PC-3 (cell line): ENCODE results near the gene CRTC1. TPM values are rescaled to one million over a fixed set of nuclear protein-coding genes. Genes with fewer than 3 reads are reported as not detected.

Source experiments
- ATAC-seq: fragments of 200-7000 bp; cut with Tn5 transposase; 2 replicates; pipeline ENCODE4 v1.9.1; 2020; ENCODE audit warnings: mild to moderate bottlenecking, moderate library complexity
- BruUV-seq: library from RNA; stranded (reverse); fragments of 400-500 nt; replicated peaks from 2 replicates; lab custom pipeline; 2021; lab: Mats Ljungman, UMichigan
- CTCF ChIA-PET: fragments of 300-600 bp; sonication (Branson Sonifier 250); formaldehyde crosslinking; loops from one replicate; lab custom pipeline; 2022; ENCODE audit warnings: antibody characterized with exemption; lab: Charles Lee
- POLR2A ChIA-PET: fragments of 300-600 bp; sonication (Branson Sonifier 250); formaldehyde crosslinking; loops from one replicate; lab custom pipeline; 2022; ENCODE audit warnings: antibody characterized with exemption; ENCODE audit not compliant: unreplicated experiment; lab: Charles Lee
- DNase-seq: peaks from one replicate; pipeline ENCODE4 v3.0.0-alpha.2; 2015
- H2AFZ ChIP-seq: fragments of 300-600 bp; sonication (generic); 2 replicates; pipeline ENCODE4 v1.6.0; 2016; ENCODE audit warnings: antibody characterized with exemption, low read length
- H3F3A ChIP-seq: fragments of 300-600 bp; sonication (generic); one replicate; pipeline ENCODE4 v1.6.0; 2017; ENCODE audit warnings: antibody characterized with exemption, low read length, control low read depth, mild to moderate bottlenecking; ENCODE audit not compliant: unreplicated experiment
- H3K27ac ChIP-seq: fragments of 300-600 bp; sonication (generic); 2 replicates; pipeline ENCODE4 v1.5.1; 2016; ENCODE audit warnings: mild to moderate bottlenecking, low read length
- H3K27me3 ChIP-seq: fragments of 300-600 bp; sonication (generic); 2 replicates; pipeline ENCODE4 v1.6.1; 2016; ENCODE audit warnings: low read length, mixed read lengths
- H3K36me3 ChIP-seq: fragments of 300-600 bp; sonication (generic); 2 replicates; pipeline ENCODE4 v1.6.1; 2016; ENCODE audit warnings: low read depth, mixed run types, low read length, mixed read lengths
- H3K4me1 ChIP-seq: fragments of 300-600 bp; sonication (generic); 2 replicates; pipeline ENCODE4 v1.5.1; 2016; ENCODE audit warnings: low read length; ENCODE audit not compliant: insufficient read depth
- H3K4me2 ChIP-seq: fragments of 300-600 bp; sonication (generic); 2 replicates; pipeline ENCODE4 v1.6.0; 2016; ENCODE audit warnings: low read length
- H3K4me3 ChIP-seq: fragments of 300-600 bp; sonication (generic); 2 replicates; pipeline ENCODE4 v1.5.1; 2016; ENCODE audit warnings: mild to moderate bottlenecking, low read length, mixed read lengths
- H3K79me2 ChIP-seq: fragments of 300-600 bp; sonication (generic); 2 replicates; pipeline ENCODE4 v1.6.1; 2017; ENCODE audit warnings: low read length, mixed read lengths
- H3K9ac ChIP-seq: fragments of 300-600 bp; sonication (generic); 2 replicates; pipeline ENCODE4 v1.6.0; 2016; ENCODE audit warnings: mild to moderate bottlenecking, low read length
- H3K9me2 ChIP-seq: fragments of 300-600 bp; sonication (generic); replicated peaks from 2 replicates; pipeline ENCODE4 v1.6.1; 2016; ENCODE audit warnings: mixed run types, low read length, mixed read lengths
- H3K9me3 ChIP-seq: fragments of 300-600 bp; sonication (generic); 2 replicates; pipeline ENCODE4 v1.6.1; 2016; ENCODE audit warnings: low read length, mixed read lengths
- H4K20me1 ChIP-seq: fragments of 300-600 bp; sonication (generic); 2 replicates; pipeline ENCODE4 v1.6.1; 2016; ENCODE audit warnings: low read length, mixed read lengths
- CTCF ChIP-seq: fragments of 300-600 bp; sonication (generic); conservative IDR thresholded peaks from 2 replicates; pipeline ENCODE4 v1.5.1; 2017; ENCODE audit warnings: antibody characterized with exemption, low read depth, mild to moderate bottlenecking, low read length
- EZH2 ChIP-seq: fragments of 300-600 bp; sonication (generic); IDR thresholded peaks from one replicate; pipeline ENCODE4 v1.6.1; 2017; ENCODE audit warnings: antibody characterized with exemption, mild to moderate bottlenecking, low read length; ENCODE audit not compliant: unreplicated experiment
- EZH2phosphoT487 ChIP-seq: fragments of 300-600 bp; sonication (generic); IDR thresholded peaks from 2 replicates; pipeline ENCODE4 v1.6.1; 2018; ENCODE audit warnings: mild to moderate bottlenecking, antibody characterized with exemption, low read length, borderline replicate concordance
- intact Hi-C: fragments of 100-400 bp; cut with micrococcal nuclease; formaldehyde crosslinking; loops from 2 replicates; pipeline ENCODE4 v1.9.0; 2023
- total RNA-seq: library from RNA; depleted of rRNA; stranded (reverse); fragments of >200 nt; gene quantifications from 2 replicates; pipeline ENCODE4 v1.2.3, GENCODE V29; 2014

Gene CRTC1
- total RNA-seq, 1 experiment from 2014 or later, result 6.7 TPM

GRCh38 chr19:18685597-18686190 is 2.2 kb downstream of the CRTC1 start:
- H3K27me3 ChIP-seq, result no peaks in the 10 kb centered on the region
- BruUV-seq, result no TSS peak
- no peak overlapping the region for H2AFZ ChIP-seq
- ChIA-PET POLR2A (no interaction called here), CTCF (no interaction called here)
- peaks cover 16% of the 10 kb centered on the region for H3K4me1 ChIP-seq
- DNase-seq (no peak), ATAC-seq (no peak)
- no peaks in the 10 kb centered on the region for H3K9me3 ChIP-seq
- no peak overlapping the region for H3K9ac ChIP-seq
- H3F3A ChIP-seq, result no peaks in the 10 kb centered on the region
- peaks cover 64% of the 10 kb centered on the region for H3K79me2 ChIP-seq
- H4K20me1 ChIP-seq, result peaks cover 9% of the 10 kb centered on the region
- H3K9me2 ChIP-seq, result no peaks in the 10 kb centered on the region
- intact Hi-C loops, result no loop called here
- no peak overlapping the region for H3K27ac ChIP-seq
- no peak for TF ChIP-seq EZH2
- TF ChIP-seq EZH2phosphoT487, result no peak
- no peak for TF ChIP-seq CTCF
- no peak overlapping the region for H3K4me2 ChIP-seq
- H3K36me3 ChIP-seq, result no peaks in the 10 kb centered on the region
- H3K4me3 ChIP-seq, result no peak overlapping the region

DNA sequence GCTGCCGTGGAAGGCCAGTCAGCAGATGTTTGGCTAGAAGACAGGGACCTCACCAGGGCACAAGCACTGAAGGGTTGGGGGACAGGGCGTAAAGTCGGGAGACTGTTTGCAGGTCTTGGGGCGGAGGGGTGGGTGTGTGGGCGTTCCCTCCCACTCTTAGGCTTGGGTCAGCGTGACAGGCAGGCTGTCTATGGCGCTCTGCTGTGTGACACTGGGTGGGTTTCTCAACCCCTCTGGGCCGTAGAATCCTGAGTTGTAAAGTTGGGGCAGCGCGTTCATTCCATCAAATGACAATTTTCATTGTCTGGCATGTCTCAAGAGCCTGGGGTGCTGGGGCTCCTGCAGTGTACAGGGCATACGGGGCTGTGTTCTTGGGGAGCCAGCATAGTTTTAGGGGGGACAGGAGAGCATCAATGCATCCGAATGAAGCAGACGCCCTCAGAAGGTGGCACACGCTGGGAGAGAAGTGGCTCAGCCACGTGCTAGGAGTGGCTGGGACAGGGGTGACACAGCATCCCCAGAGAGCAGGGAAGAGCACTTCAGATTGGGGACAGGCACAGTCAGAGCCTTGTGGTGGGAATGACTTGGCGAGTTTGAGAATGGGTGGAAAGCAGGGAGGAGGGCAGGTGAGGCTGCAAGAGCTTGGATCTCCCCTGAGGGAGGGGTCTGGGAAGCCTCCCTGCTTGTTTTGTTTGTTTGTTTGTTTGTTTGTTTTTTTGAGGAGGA is 4.4 kb downstream of the CRTC1 start:
- ChIA-PET POLR2A (no interaction called here), CTCF (no interaction called here)
- H3K4me1 ChIP-seq, result peaks cover 16% of the 10 kb centered on the region
- DNase-seq (no peak), ATAC-seq (no peak)
- H3K9me3 ChIP-seq, result no peaks in the 10 kb centered on the region
- H3K4me2 ChIP-seq, result no peak overlapping the region
- intact Hi-C loops, result no loop called here
- no peaks in the 10 kb centered on the region for H3F3A ChIP-seq
- no peak for TF ChIP-seq CTCF
- H3K79me2 ChIP-seq, result peaks cover 64% of the 10 kb centered on the region
- H3K9ac ChIP-seq, result no peak overlapping the region
- no peaks in the 10 kb centered on the region for H3K9me2 ChIP-seq
- no peak overlapping the region for H3K27ac ChIP-seq
- BruUV-seq, result no TSS peak
- H4K20me1 ChIP-seq, result peaks cover 9% of the 10 kb centered on the region
- no peaks in the 10 kb centered on the region for H3K27me3 ChIP-seq
- no peak overlapping the region for H2AFZ ChIP-seq
- H3K4me3 ChIP-seq, result no peak overlapping the region
- no peaks in the 10 kb centered on the region for H3K36me3 ChIP-seq

GRCh38 chr19:18696023-18696422 is 12.5 kb downstream of the CRTC1 start:
- peaks cover 13% of the 10 kb centered on the region for H3K4me1 ChIP-seq
- ChIA-PET CTCF (no interaction called here), POLR2A (no interaction called here)
- peaks cover 39% of the 10 kb centered on the region for H3K79me2 ChIP-seq
- H4K20me1 ChIP-seq, result peaks cover 16% of the 10 kb centered on the region; the same call in 1 of the 2 replicates
- no peak overlapping the region for H2AFZ ChIP-seq
- no peak overlapping the region for H3K4me2 ChIP-seq
- no peak overlapping the region for H3K27ac ChIP-seq
- no peaks in the 10 kb centered on the region for H3K27me3 ChIP-seq
- H3K36me3 ChIP-seq, result no peaks in the 10 kb centered on the region
- no peaks in the 10 kb centered on the region for H3F3A ChIP-seq
- TF ChIP-seq EZH2 (no peak), CTCF (no peak)
- no peaks in the 10 kb centered on the region for H3K9me3 ChIP-seq
- no TSS peak for BruUV-seq
- ATAC-seq (no peak), DNase-seq (no peak)
- H3K9me2 ChIP-seq, result no peaks in the 10 kb centered on the region
- no peak overlapping the region for H3K4me3 ChIP-seq
- H3K9ac ChIP-seq, result no peak overlapping the region
- intact Hi-C loops, result no loop called here
